ENCODE data around the gene GPC2.

GPC2 gene

GRCh38 chr7:100176096-100177044 is 811 bp downstream of the GPC2 start:
- TF ChIP-seq CTCF (IDR thresholded peaks at IDR 0.05), result no peak
- Mint-ChIP-seq H3K36me3 (ENCODE audit: low read depth) (peaks cover 26% of the 10 kb centered on the region), H3K4me3 (peak overlapping the region; percentile 93), H3K27ac (no peak overlapping the region), H3K4me1 (peaks cover 43% of the 10 kb centered on the region), H3K27me3 (ENCODE audit: low read depth, poor library complexity) (peaks cover 31% of the 10 kb centered on the region), H3K9me3 (no peaks in the 10 kb centered on the region)
- DNase-seq, result no peak

DNA sequence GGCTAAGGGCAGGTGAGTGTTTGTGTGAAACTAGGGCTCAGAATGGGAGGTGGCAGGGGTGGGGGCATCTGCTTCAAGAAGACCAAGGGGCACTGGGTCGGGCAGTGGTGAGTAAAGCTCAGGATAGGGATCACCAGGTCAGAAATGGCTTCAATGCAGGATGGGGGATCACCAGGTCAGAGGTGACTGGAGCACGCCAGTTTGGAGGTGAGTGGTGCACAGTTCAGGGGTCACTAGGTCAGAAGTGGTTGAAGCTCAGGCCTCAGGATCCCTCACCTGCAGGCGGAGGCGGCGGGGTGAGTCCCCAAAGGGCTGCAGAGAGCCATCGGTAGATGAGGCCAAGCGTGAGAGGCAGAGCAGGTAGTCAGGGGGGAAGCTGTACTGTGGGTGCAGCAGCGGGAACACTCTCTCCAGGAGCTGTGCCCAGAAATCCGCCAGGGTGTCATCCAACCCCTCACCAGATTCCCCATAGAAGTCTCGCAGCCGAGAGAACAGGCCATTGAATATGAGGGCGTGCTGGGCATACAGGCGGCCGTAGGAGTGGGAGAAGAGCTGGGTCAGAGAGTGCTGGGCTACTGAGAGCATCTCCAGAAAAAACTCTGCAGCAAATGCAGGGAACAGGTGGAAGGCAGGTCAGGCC is 1.8 kb downstream of the GPC2 start:
- Mint-ChIP-seq H3K4me1 (peaks cover 42% of the 10 kb centered on the region), H3K9me3 (no peaks in the 10 kb centered on the region), H3K4me3 (peak overlapping the region; percentile 82), H3K36me3 (ENCODE audit: low read depth) (peaks cover 31% of the 10 kb centered on the region), H3K27me3 (ENCODE audit: low read depth, poor library complexity) (peaks cover 29% of the 10 kb centered on the region), H3K27ac (no peak overlapping the region)
- DNase-seq, result no peak
- no peak for TF ChIP-seq CTCF (IDR thresholded peaks at IDR 0.05)

GRCh38 chr7:100174582-100174981 is 2.6 kb downstream of the GPC2 start:
- Mint-ChIP-seq H3K27me3 (ENCODE audit: low read depth, poor library complexity) (peaks cover 36% of the 10 kb centered on the region), H3K27ac (no peak overlapping the region), H3K4me1 (peaks cover 45% of the 10 kb centered on the region), H3K4me3 (peak overlapping the region; percentile 82), H3K9me3 (no peaks in the 10 kb centered on the region), H3K36me3 (ENCODE audit: low read depth) (peaks cover 33% of the 10 kb centered on the region)
- no peak for DNase-seq
- TF ChIP-seq CTCF (IDR thresholded peaks at IDR 0.05), result no peak

DNA sequence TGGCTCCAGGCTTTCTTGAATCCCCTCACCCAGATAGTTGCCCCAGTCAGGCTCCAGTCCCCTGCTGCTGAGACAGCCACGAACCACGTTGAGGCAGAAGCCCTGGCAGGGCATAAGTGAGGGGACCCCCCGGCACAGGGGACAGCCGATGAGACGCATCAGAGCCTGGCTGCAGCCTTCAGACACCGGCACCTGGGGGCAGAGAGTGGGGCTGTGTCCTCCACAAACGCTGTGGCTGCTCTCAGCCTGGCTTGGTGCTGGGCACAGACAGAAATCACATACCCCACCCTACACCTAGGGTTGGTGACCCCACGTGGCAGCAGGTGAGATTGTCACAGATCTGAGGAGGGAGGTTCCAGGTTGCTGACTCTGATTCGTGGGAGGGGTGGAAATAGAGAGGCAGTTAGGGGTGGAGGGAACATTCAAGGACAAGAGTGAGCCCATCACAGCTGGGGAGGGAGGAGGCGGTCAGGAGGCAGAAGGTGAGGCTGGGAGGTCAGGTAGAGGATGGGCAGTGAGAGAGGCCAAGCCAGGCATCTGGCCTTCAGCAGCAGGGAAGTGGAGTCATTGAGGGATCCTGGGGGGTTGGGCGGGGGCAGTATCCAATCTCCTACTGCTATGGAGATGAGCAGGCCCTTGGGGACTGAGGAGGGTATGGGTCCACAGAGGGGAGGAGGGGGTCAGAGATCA is 3.2 kb downstream of the GPC2 start:
- H3K27ac Mint-ChIP-seq, result no peak overlapping the region
- no peaks in the 10 kb centered on the region for H3K9me3 Mint-ChIP-seq
- H3K27me3 Mint-ChIP-seq (ENCODE audit: low read depth, poor library complexity), result peaks cover 38% of the 10 kb centered on the region
- no peak overlapping the region for H3K4me3 Mint-ChIP-seq
- peaks cover 45% of the 10 kb centered on the region for H3K4me1 Mint-ChIP-seq
- no peak for DNase-seq
- H3K36me3 Mint-ChIP-seq (ENCODE audit: low read depth), result peaks cover 33% of the 10 kb centered on the region
- TF ChIP-seq CTCF (IDR thresholded peaks at IDR 0.05), result no peak

DNA sequence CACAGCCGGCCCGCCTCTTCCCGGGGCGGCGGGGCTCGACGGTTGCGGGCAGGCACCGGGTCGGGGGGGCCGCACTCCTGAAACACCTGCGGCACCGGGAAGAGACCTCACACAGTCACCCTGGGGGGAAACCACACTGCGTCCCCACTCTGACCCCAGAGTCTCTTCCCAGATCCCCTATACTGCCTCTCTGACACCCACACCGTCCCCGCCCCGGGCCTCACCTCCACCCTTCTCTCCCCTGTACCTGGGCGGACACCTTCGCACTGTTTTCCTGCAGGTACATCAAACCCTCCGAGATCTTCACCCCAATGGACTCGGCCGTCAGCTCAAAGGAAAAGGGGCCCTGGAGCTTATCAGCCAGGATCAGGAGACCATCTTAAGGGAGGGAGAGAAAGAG is 5.3 kb downstream of the GPC2 start:
- Mint-ChIP-seq H3K27me3 (ENCODE audit: low read depth, poor library complexity) (peaks cover 49% of the 10 kb centered on the region), H3K4me3 (peak overlapping the region; percentile 63), H3K27ac (no peak overlapping the region), H3K36me3 (ENCODE audit: low read depth) (peaks cover 33% of the 10 kb centered on the region), H3K4me1 (peaks cover 65% of the 10 kb centered on the region), H3K9me3 (no peaks in the 10 kb centered on the region)
- no peak for TF ChIP-seq CTCF (IDR thresholded peaks at IDR 0.05)
- no peak for DNase-seq

Measured in nephron progenitor cell (in vitro differentiated cells).